ENCODE results near the gene SMYD3. TPM values are rescaled to one million over a fixed set of nuclear protein-coding genes. Genes with fewer than 3 reads are reported as not detected.

SMYD3 gene
- total and polyA plus RNA-seq, 2 donors (not counting 1 experiment from before 2014, with no cell fraction given): 69.4 to 83.1 TPM

- Histone ChIP-seq H3K9ac (ENCODE audit: insufficient read depth, low read length) (no peak overlapping the region), H3K27me3 (ENCODE audit: control insufficient read depth, insufficient read depth, low read length) (no peaks in the 10 kb centered on the region), H3K4me3 (replicated peaks in 1 of 4; ENCODE audit: control extremely low read depth in 1 of 4, insufficient read depth in 1 of 4, low read depth in 3 of 4, low read length in 4 of 4) (no peak overlapping the region), H4K20me1 (ENCODE audit: control insufficient read depth, extremely low read depth, insufficient read depth, low read length) (no peaks in the 10 kb centered on the region), H3K4me2 (ENCODE audit: extremely low read depth, insufficient read depth, low read length) (no peak overlapping the region), H3K36me3 (ENCODE audit: control insufficient read depth, insufficient read depth, low read length) (no peaks in the 10 kb centered on the region), H3K27ac (ENCODE audit: insufficient read depth, low read length) (no peak overlapping the region), H3K79me2 (ENCODE audit: control insufficient read depth, insufficient read depth, low read length) (no peaks in the 10 kb centered on the region), H2AFZ (ENCODE audit: low read length) (no peak overlapping the region), H3K9me3 (ENCODE audit: control insufficient read depth, insufficient read depth, low read depth, low read length) (no peaks in the 10 kb centered on the region), H3K4me1 (ENCODE audit: control insufficient read depth, extremely low read depth, insufficient read depth, low read length) (no peaks in the 10 kb centered on the region)
- DNase-seq (ENCODE audit: low read depth in 2 of 2): no peak
- no peak for TF ChIP-seq EZH2 (IDR thresholded peaks at IDR 0.05; ENCODE audit: low read length, missing control alignments)
- no peak for TF ChIP-seq CTCF (conservative IDR thresholded peaks at IDR 0.05 in 1 of 2, IDR thresholded peaks at IDR 0.05 in 1 of 2; ENCODE audit: low read depth in 1 of 2, low read length in 2 of 2)
These were observed 591.2 kb downstream of the SMYD3 start for GRCh38 chr1:245915841-245916240.

- no peak for DNase-seq (ENCODE audit: low read depth in 2 of 2)
- Histone ChIP-seq H3K4me1 (ENCODE audit: control insufficient read depth, extremely low read depth, insufficient read depth, low read length) (no peaks in the 10 kb centered on the region), H3K9ac (ENCODE audit: insufficient read depth, low read length) (no peak overlapping the region), H2AFZ (ENCODE audit: low read length) (no peak overlapping the region), H3K36me3 (ENCODE audit: control insufficient read depth, insufficient read depth, low read length) (no peaks in the 10 kb centered on the region), H3K27ac (ENCODE audit: insufficient read depth, low read length) (no peak overlapping the region), H3K9me3 (ENCODE audit: control insufficient read depth, insufficient read depth, low read depth, low read length) (no peaks in the 10 kb centered on the region), H3K4me3 (replicated peaks in 1 of 4; ENCODE audit: control extremely low read depth in 1 of 4, insufficient read depth in 1 of 4, low read depth in 3 of 4, low read length in 4 of 4) (no peak overlapping the region), H3K79me2 (ENCODE audit: control insufficient read depth, insufficient read depth, low read length) (no peaks in the 10 kb centered on the region), H4K20me1 (ENCODE audit: control insufficient read depth, extremely low read depth, insufficient read depth, low read length) (no peaks in the 10 kb centered on the region), H3K4me2 (ENCODE audit: extremely low read depth, insufficient read depth, low read length) (no peak overlapping the region), H3K27me3 (ENCODE audit: control insufficient read depth, insufficient read depth, low read length) (no peaks in the 10 kb centered on the region)
- TF ChIP-seq CTCF (conservative IDR thresholded peaks at IDR 0.05 in 1 of 2, IDR thresholded peaks at IDR 0.05 in 1 of 2; ENCODE audit: low read depth in 1 of 2, low read length in 2 of 2) (no peak), EZH2 (IDR thresholded peaks at IDR 0.05; ENCODE audit: low read length, missing control alignments) (no peak)
These were observed 591.7 kb downstream of the SMYD3 start for GRCh38 chr1:245915406-245915805.

- H3K79me2 ChIP-seq (ENCODE audit: control insufficient read depth, insufficient read depth, low read length): no peaks in the 10 kb centered on the region
- H3K4me1 ChIP-seq (ENCODE audit: control insufficient read depth, extremely low read depth, insufficient read depth, low read length): no peaks in the 10 kb centered on the region
- DNase-seq (ENCODE audit: low read depth in 2 of 2): no peak
These were observed 598.5 kb downstream of the SMYD3 start for GRCh38 chr1:245908543-245908942.

More at GRCh38 chr1:245908543-245908942, 598.5 kb downstream of the SMYD3 start:
- H3K36me3 ChIP-seq (ENCODE audit: control insufficient read depth, insufficient read depth, low read length): no peaks in the 10 kb centered on the region
- TF ChIP-seq CTCF (conservative IDR thresholded peaks at IDR 0.05 in 1 of 2, IDR thresholded peaks at IDR 0.05 in 1 of 2; ENCODE audit: low read depth in 1 of 2, low read length in 2 of 2) (no peak), EZH2 (IDR thresholded peaks at IDR 0.05; ENCODE audit: low read length, missing control alignments) (no peak)
- no peak overlapping the region for H3K4me3 ChIP-seq (replicated peaks in 1 of 4; ENCODE audit: control extremely low read depth in 1 of 4, insufficient read depth in 1 of 4, low read depth in 3 of 4, low read length in 4 of 4)
- no peaks in the 10 kb centered on the region for H3K9me3 ChIP-seq (ENCODE audit: control insufficient read depth, insufficient read depth, low read depth, low read length)
- no peak overlapping the region for H3K27ac ChIP-seq (ENCODE audit: insufficient read depth, low read length)
- H3K4me2 ChIP-seq (ENCODE audit: extremely low read depth, insufficient read depth, low read length): no peak overlapping the region
- H2AFZ ChIP-seq (ENCODE audit: low read length): no peak overlapping the region
- H3K27me3 ChIP-seq (ENCODE audit: control insufficient read depth, insufficient read depth, low read length): no peaks in the 10 kb centered on the region
- no peaks in the 10 kb centered on the region for H4K20me1 ChIP-seq (ENCODE audit: control insufficient read depth, extremely low read depth, insufficient read depth, low read length)
- no peak overlapping the region for H3K9ac ChIP-seq (ENCODE audit: insufficient read depth, low read length)
